DMS153 (cell line): ENCODE data around the gene BCL2L15.
"Not testable (repeated sequence)": the region's sequence is repeated elsewhere in the genome, so short reads cannot be mapped to it uniquely, and the experiment has no call there.

Experiments
- DNase-seq: peaks from one replicate; lab custom pipeline; 2025; lab: John Stamatoyannopoulos, UW

Gene BCL2L15

GRCh38 chr1:113871597-113872113, 15.7 kb downstream of the BCL2L15 start, which contains the start of gene PTPN22:
Gene PTPN22, minus strand, starts transcription at chr1:113871712.
- DNase-seq = no peak

- DNase-seq = no peak
Measured at GRCh38 chr1:113870778-113871177, 16.6 kb downstream of the BCL2L15 start.

- no peak for DNase-seq
Measured at GRCh38 chr1:113868387-113869083, 18.8 kb downstream of the BCL2L15 start.

- no peak for DNase-seq
Measured at GRCh38 chr1:113861641-113862040, 25.7 kb downstream of the BCL2L15 start.

- DNase-seq = no peak
Measured at GRCh38 chr1:113860891-113861290, 26.5 kb downstream of the BCL2L15 start.

GRCh38 chr1:113859478-113860175, 27.8 kb downstream of the BCL2L15 start:
- DNase-seq = no peak

GRCh38 chr1:113858982-113859381, 28.4 kb downstream of the BCL2L15 start:
- no peak for DNase-seq

GRCh38 chr1:113858418-113858817, 29.0 kb downstream of the BCL2L15 start:
- DNase-seq = no peak

- no peak for DNase-seq
Measured at GRCh38 chr1:113857776-113858175, 29.6 kb downstream of the BCL2L15 start.

GRCh38 chr1:113856401-113856790, 31.0 kb downstream of the BCL2L15 start:
- DNase-seq = no peak

GRCh38 chr1:113855630-113856400, 31.6 kb downstream of the BCL2L15 start:
- DNase-seq = no peak

- DNase-seq = no peak
Measured at GRCh38 chr1:113854234-113854633, 33.1 kb downstream of the BCL2L15 start.

- DNase-seq = not testable (repeated sequence)
Measured at GRCh38 chr1:113852694-113853093, 34.7 kb downstream of the BCL2L15 start.

- no peak for DNase-seq
Measured at GRCh38 chr1:113850127-113850796, 37.1 kb downstream of the BCL2L15 start.

GRCh38 chr1:113849072-113849471, 38.3 kb downstream of the BCL2L15 start:
- DNase-seq = no peak

- no peak for DNase-seq
Measured at GRCh38 chr1:113846391-113847035, 40.9 kb downstream of the BCL2L15 start.

GRCh38 chr1:113836534-113836933, 50.8 kb downstream of the BCL2L15 start:
- no peak for DNase-seq

- DNase-seq = no peak
Measured at GRCh38 chr1:113835686-113836290, 51.6 kb downstream of the BCL2L15 start.

- DNase-seq = no peak
Measured at GRCh38 chr1:113834716-113835115, 52.7 kb downstream of the BCL2L15 start.
